Embryonic facial prominence (tissue), 1 donor: Measurements from ENCODE around the gene OOSP4B.
"Not testable (repeated sequence)": the region's sequence is repeated elsewhere in the genome, so short reads cannot be mapped to it uniquely, and the experiment has no call there.

ENCODE experiments used
- DNase-seq: peaks from one replicate; pipeline ENCODE4 v3.0.0-alpha.2; 2016; ENCODE audit errors: extremely low spot score

Gene OOSP4B

GRCh38 chr11:60059521-60060240 lies 42.7 kb downstream of the OOSP4B start:
- DNase-seq: no peak

DNA sequence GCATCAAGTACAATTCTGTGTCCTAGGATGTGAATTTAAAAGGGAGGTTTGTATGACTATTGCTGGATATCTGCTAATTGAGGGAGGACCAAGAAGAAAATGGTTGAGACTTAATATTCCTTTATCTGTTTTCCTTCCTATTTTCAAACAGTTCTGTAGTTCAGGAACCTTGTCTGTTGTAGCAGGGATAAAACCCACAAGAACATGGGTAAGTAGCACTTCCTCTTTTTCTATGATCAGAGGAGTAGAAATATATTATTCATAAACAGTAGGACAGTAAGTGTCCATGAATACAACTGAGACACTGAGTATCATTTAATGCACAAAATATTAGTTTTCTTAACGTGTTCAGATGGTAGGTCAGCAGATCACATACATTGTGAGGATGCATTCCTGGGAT lies 47.1 kb downstream of the OOSP4B start:
- no peak for DNase-seq

GRCh38 chr11:60065801-60066200 lies 48.8 kb downstream of the OOSP4B start:
- no peak for DNase-seq

DNA sequence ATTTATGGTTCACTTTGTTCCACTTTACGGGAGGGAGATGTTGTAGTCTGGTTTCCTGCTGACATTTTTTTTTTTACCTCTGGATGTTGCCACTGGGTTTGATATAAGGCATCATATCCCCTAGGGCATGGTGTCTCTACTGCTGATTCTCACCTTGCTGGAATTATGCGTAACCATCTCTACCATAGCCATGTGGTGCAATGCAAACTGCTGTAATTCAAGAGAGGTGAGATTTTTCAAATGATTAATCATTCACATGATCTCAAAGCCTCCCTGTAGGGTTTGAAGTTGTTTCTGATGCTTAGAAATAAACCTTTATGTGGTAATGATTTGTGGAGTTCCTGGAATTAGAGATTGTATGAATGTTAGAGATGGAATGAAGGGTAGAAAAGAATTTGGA lies 52.5 kb downstream of the OOSP4B start:
- DNase-seq: no peak

- not testable (repeated sequence) for DNase-seq
Observed at GRCh38 chr11:60071644-60072043, 54.7 kb downstream of the OOSP4B start.

- no peak for DNase-seq
Observed at GRCh38 chr11:60077216-60077817, 60.3 kb downstream of the OOSP4B start.

- no peak for DNase-seq
Observed at GRCh38 chr11:60077981-60078380, 61.0 kb downstream of the OOSP4B start.

DNA sequence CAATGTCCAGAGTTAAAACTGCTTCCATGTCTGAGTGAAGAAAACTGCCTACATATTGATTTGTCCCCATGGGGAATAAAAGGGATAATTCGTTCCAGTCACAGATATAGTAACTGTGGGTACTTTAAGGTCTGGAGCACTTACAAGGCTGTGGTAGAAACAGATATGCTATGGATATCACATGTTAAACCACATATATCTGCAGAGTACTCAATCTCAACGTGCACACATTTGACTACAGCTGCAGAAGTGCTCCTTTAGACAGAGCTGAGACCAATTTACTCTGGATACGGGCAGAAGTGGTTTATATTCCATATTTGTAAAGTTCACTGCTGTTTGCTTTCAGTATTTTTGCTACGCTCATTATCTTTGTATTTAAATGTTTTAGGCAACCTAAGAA lies 61.8 kb downstream of the OOSP4B start:
- no peak for DNase-seq

DNA sequence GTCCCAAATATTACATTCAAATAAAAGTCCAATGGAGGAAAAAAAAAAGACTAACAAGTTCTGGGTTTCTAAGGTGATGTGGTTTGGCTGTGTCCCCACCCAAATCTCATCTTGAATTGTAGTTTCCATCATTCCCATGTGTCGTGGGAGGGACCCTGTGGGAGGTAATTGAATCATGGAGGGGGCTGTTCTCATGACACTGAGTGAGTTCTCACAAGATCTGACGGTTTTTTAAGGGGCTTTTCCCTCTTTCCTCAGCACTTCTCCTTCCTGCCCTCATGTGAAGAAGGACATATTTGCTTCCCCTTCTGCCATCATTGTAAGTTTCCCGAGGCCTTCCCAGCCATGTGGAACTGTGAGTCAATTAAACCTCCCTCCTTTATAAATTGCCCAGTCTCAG lies 63.6 kb downstream of the OOSP4B start:
- DNase-seq: no peak
